IgD-negative memory B cell (primary cell): ENCODE data around the gene OR8G1. TPM values are rescaled to one million over a fixed set of nuclear protein-coding genes. Genes with fewer than 3 reads are reported as not detected.
"Not testable (repeated sequence)": the region's sequence is repeated elsewhere in the genome, so short reads cannot be mapped to it uniquely, and the experiment has no call there.

Experiments
- H3K27ac Mint-ChIP-seq, 3 donors: one replicate each; pipeline ENCODE4 v1.8.0; 2020 to 2022; ENCODE audit warnings: mild to moderate bottlenecking in 3 of 3, mixed read lengths in 3 of 3, moderate library complexity in 1 of 3
- H3K27me3 Mint-ChIP-seq: one replicate; pipeline ENCODE4 v1.8.0; 2021; ENCODE audit warnings: mixed read lengths
- H3K36me3 Mint-ChIP-seq: one replicate; pipeline ENCODE4 v1.8.0; 2020; ENCODE audit warnings: mild to moderate bottlenecking, mixed read lengths
- H3K4me1 Mint-ChIP-seq, 3 donors: one replicate each; pipeline ENCODE4 v1.8.0; 2020 to 2022; ENCODE audit warnings: mixed read lengths in 3 of 3, mild to moderate bottlenecking in 1 of 3
- H3K4me3 Mint-ChIP-seq, 4 donors: one replicate each; pipeline ENCODE4 v1.8.0; 2020 to 2022; ENCODE audit warnings: mild to moderate bottlenecking in 4 of 4, mixed read lengths in 4 of 4, moderate library complexity in 3 of 4
- H3K9me3 Mint-ChIP-seq, 3 donors: one replicate each; pipeline ENCODE4 v1.8.0; 2020 to 2021; ENCODE audit warnings: mixed read lengths in 3 of 3, mild to moderate bottlenecking in 1 of 3
- polyA plus RNA-seq: library from polyadenylated mRNA; unstranded; fragments of 300-500 nt; fragmentation: Illumina TruSeq; gene quantifications from one replicate; pipeline ENCODE4 v1.2.3, GENCODE V29; 2021

OR8G1 gene
- polyA plus RNA-seq, 1 donor from 2014 or later: not detected

- Mint-ChIP-seq H3K36me3 (no peaks in the 10 kb centered on the region), H3K27me3 (no peaks in the 10 kb centered on the region), H3K4me3 (no peak overlapping the region), H3K4me1 (no peaks in the 10 kb centered on the region), H3K9me3 (no peaks in the 10 kb centered on the region), H3K27ac (no peak overlapping the region)
Observed at GRCh38 chr11:124211321-124211720, 29.6 kb upstream of the OR8G1 start.

GRCh38 chr11:124214027-124214426, 26.9 kb upstream of the OR8G1 start:
- Mint-ChIP-seq H3K9me3 (no peaks in the 10 kb centered on the region), H3K36me3 (no peaks in the 10 kb centered on the region), H3K27ac (no peak overlapping the region), H3K4me1 (peaks cover 0 to 2% (median 0%) of the 10 kb centered on the region in 3 donors), H3K4me3 (no peak overlapping the region), H3K27me3 (no peaks in the 10 kb centered on the region)

GRCh38 chr11:124219126-124219525, 21.8 kb upstream of the OR8G1 start:
- Mint-ChIP-seq H3K27ac (no peak overlapping the region), H3K9me3 (no peaks in the 10 kb centered on the region), H3K27me3 (no peaks in the 10 kb centered on the region), H3K36me3 (no peaks in the 10 kb centered on the region), H3K4me3 (no peak overlapping the region), H3K4me1 (peaks cover 0 to 2% (median 0%) of the 10 kb centered on the region in 3 donors)

GRCh38 chr11:124222407-124222806, 18.5 kb upstream of the OR8G1 start:
- Mint-ChIP-seq H3K4me3 (no peak overlapping the region), H3K27me3 (no peaks in the 10 kb centered on the region), H3K36me3 (no peaks in the 10 kb centered on the region), H3K27ac (no peak overlapping the region), H3K4me1 (peaks cover 0 to 2% (median 0%) of the 10 kb centered on the region in 3 donors), H3K9me3 (no peaks in the 10 kb centered on the region)

GRCh38 chr11:124224618-124225423, 16.1 kb upstream of the OR8G1 start:
- H3K27ac Mint-ChIP-seq, H3K4me1 Mint-ChIP-seq, H3K9me3 Mint-ChIP-seq, H3K27me3 Mint-ChIP-seq, H3K4me3 Mint-ChIP-seq, H3K36me3 Mint-ChIP-seq: not testable (repeated sequence)

GRCh38 chr11:124225471-124225870, 15.4 kb upstream of the OR8G1 start:
- Mint-ChIP-seq H3K27ac (no peak overlapping the region), H3K27me3 (no peaks in the 10 kb centered on the region), H3K9me3 (no peaks in the 10 kb centered on the region), H3K4me3 (no peak overlapping the region), H3K36me3 (no peaks in the 10 kb centered on the region), H3K4me1 (no peaks in the 10 kb centered on the region)

- Mint-ChIP-seq H3K27me3 (no peaks in the 10 kb centered on the region), H3K4me1 (no peaks in the 10 kb centered on the region), H3K4me3 (no peak overlapping the region), H3K9me3 (peaks cover 0 to 1% (median 0%) of the 10 kb centered on the region in 3 donors), H3K27ac (no peak overlapping the region), H3K36me3 (no peaks in the 10 kb centered on the region)
Observed at GRCh38 chr11:124233376-124233775, 7.5 kb upstream of the OR8G1 start.

GRCh38 chr11:124238512-124238911, 2.4 kb upstream of the OR8G1 start:
- peaks cover 0 to 1% (median 0%) of the 10 kb centered on the region in 3 donors for H3K9me3 Mint-ChIP-seq
- no peak overlapping the region for H3K4me3 Mint-ChIP-seq
- H3K27me3 Mint-ChIP-seq: no peaks in the 10 kb centered on the region
- no peak overlapping the region for H3K27ac Mint-ChIP-seq
- no peaks in the 10 kb centered on the region for H3K36me3 Mint-ChIP-seq
- no peaks in the 10 kb centered on the region for H3K4me1 Mint-ChIP-seq

- not testable (repeated sequence) for H3K36me3 Mint-ChIP-seq, H3K4me1 Mint-ChIP-seq, H3K9me3 Mint-ChIP-seq, H3K4me3 Mint-ChIP-seq, H3K27me3 Mint-ChIP-seq
- H3K27ac Mint-ChIP-seq: peak overlapping the region in 1 of 3 donors; percentile 62
Observed at GRCh38 chr11:124249869-124250268, 9.0 kb downstream of the OR8G1 start.

- Mint-ChIP-seq H3K4me3 (no peak within 1 kb of the TSS), H3K27ac (no peak within 1 kb of the TSS), H3K27me3 (peaks cover 3% of the 10 kb centered on the region), H3K4me1 (no peaks in the 10 kb centered on the region), H3K36me3 (no peaks in the 10 kb centered on the region), H3K9me3 (no peaks in the 10 kb centered on the region)
Observed at GRCh38 chr11:124256076-124256475, 15.2 kb downstream of the OR8G1 start, which contains the start of gene OR8G5. OR8G5 (plus strand) TSS chr11:124256376; CDS start chr11:124264932, 8,556 bp downstream.

GRCh38 chr11:124265041-124265440, 24.1 kb downstream of the OR8G1 start:
- H3K9me3 Mint-ChIP-seq, H3K4me3 Mint-ChIP-seq, H3K27me3 Mint-ChIP-seq, H3K4me1 Mint-ChIP-seq, H3K36me3 Mint-ChIP-seq: not testable (repeated sequence)
- H3K27ac Mint-ChIP-seq: peak overlapping the region in 1 of 3 donors; percentile 7

GRCh38 chr11:124270886-124271285, 30.0 kb downstream of the OR8G1 start:
- not testable (repeated sequence) for H3K36me3 Mint-ChIP-seq, H3K9me3 Mint-ChIP-seq, H3K4me3 Mint-ChIP-seq, H3K4me1 Mint-ChIP-seq, H3K27me3 Mint-ChIP-seq, H3K27ac Mint-ChIP-seq

- H3K27ac Mint-ChIP-seq: no peak overlapping the region
- no peaks in the 10 kb centered on the region for H3K27me3 Mint-ChIP-seq
- no peaks in the 10 kb centered on the region for H3K36me3 Mint-ChIP-seq
- H3K9me3 Mint-ChIP-seq: no peaks in the 10 kb centered on the region
- no peak overlapping the region for H3K4me3 Mint-ChIP-seq
- H3K4me1 Mint-ChIP-seq: no peaks in the 10 kb centered on the region
Observed at GRCh38 chr11:124274000-124274399, 33.1 kb downstream of the OR8G1 start.

GRCh38 chr11:124276081-124276480, 35.2 kb downstream of the OR8G1 start:
- Mint-ChIP-seq H3K36me3 (no peaks in the 10 kb centered on the region), H3K27ac (no peak overlapping the region), H3K9me3 (peaks cover 0 to 3% (median 2%) of the 10 kb centered on the region in 3 donors), H3K4me1 (no peaks in the 10 kb centered on the region), H3K27me3 (no peaks in the 10 kb centered on the region), H3K4me3 (no peak overlapping the region)

GRCh38 chr11:124277207-124277606, 36.3 kb downstream of the OR8G1 start:
- Mint-ChIP-seq H3K4me1 (no peaks in the 10 kb centered on the region), H3K4me3 (no peak overlapping the region), H3K27ac (no peak overlapping the region), H3K36me3 (no peaks in the 10 kb centered on the region), H3K27me3 (no peaks in the 10 kb centered on the region), H3K9me3 (peaks cover 3 to 6% (median 4%) of the 10 kb centered on the region in 3 donors)

GRCh38 chr11:124277804-124278203, 36.9 kb downstream of the OR8G1 start:
- H3K36me3 Mint-ChIP-seq: no peaks in the 10 kb centered on the region
- H3K27ac Mint-ChIP-seq: no peak overlapping the region
- peaks cover 3 to 6% (median 4%) of the 10 kb centered on the region in 3 donors for H3K9me3 Mint-ChIP-seq
- H3K4me3 Mint-ChIP-seq: no peak overlapping the region
- H3K4me1 Mint-ChIP-seq: no peaks in the 10 kb centered on the region
- H3K27me3 Mint-ChIP-seq: no peaks in the 10 kb centered on the region
